Smooth muscle cell (in vitro differentiated cells): Measurements from ENCODE around the gene GGT6. TPM values are rescaled to one million over a fixed set of nuclear protein-coding genes. Genes with fewer than 3 reads are reported as not detected.
A peak's percentile ranks its signal among the peaks of the same experiment; 100 is the strongest.

Experiments
- DNase-seq: peaks from one replicate; lab custom pipeline; 2025; ENCODE audit not compliant: unreplicated experiment; lab: John Stamatoyannopoulos, UW
- H2AFZ ChIP-seq: fragments of 200-600 bp; sonication (generic); 2 replicates; pipeline ENCODE4 v1.6.0; 2016; ENCODE audit warnings: antibody characterized with exemption, low read depth, mild to moderate bottlenecking
- H3F3A ChIP-seq: fragments of 200-600 bp; sonication (generic); 2 replicates; pipeline ENCODE4 v1.6.0; 2017; ENCODE audit warnings: antibody characterized with exemption, low read depth
- H3K27ac ChIP-seq: fragments of 200-600 bp; sonication (generic); 2 replicates; pipeline ENCODE4 v1.5.1; 2016; ENCODE audit warnings: low read depth, mild to moderate bottlenecking
- H3K27me3 ChIP-seq: fragments of 200-600 bp; sonication (generic); 2 replicates; pipeline ENCODE4 v1.6.1; 2016; ENCODE audit warnings: low read depth, mild to moderate bottlenecking
- H3K36me3 ChIP-seq: fragments of 200-600 bp; sonication (generic); 2 replicates; pipeline ENCODE4 v1.5.1; 2016; ENCODE audit warnings: low read depth
- H3K4me1 ChIP-seq: fragments of 200-600 bp; sonication (generic); 2 replicates; pipeline ENCODE4 v1.5.1; 2016; ENCODE audit warnings: low read depth
- H3K4me2 ChIP-seq: fragments of 200-600 bp; sonication (generic); 2 replicates; pipeline ENCODE4 v1.6.0; 2016; ENCODE audit warnings: mild to moderate bottlenecking
- H3K4me3 ChIP-seq: fragments of 200-600 bp; sonication (generic); 2 replicates; pipeline ENCODE4 v1.5.1; 2016; ENCODE audit warnings: mild to moderate bottlenecking
- H3K79me2 ChIP-seq: fragments of 200-600 bp; sonication (generic); 2 replicates; pipeline ENCODE4 v1.6.0; 2016; ENCODE audit warnings: low read depth, mild to moderate bottlenecking
- H3K9ac ChIP-seq: fragments of 200-600 bp; sonication (generic); 2 replicates; pipeline ENCODE4 v1.6.0; 2016; ENCODE audit warnings: low read depth
- H3K9me3 ChIP-seq: fragments of 200-600 bp; sonication (generic); replicated peaks from 2 replicates; pipeline ENCODE4 v1.5.1; 2016; ENCODE audit warnings: low read depth
- H4K20me1 ChIP-seq: fragments of 200-600 bp; sonication (generic); 2 replicates; pipeline ENCODE4 v1.6.0; 2016; ENCODE audit warnings: low read depth
- CTCF ChIP-seq: fragments of 200-600 bp; sonication (generic); IDR thresholded peaks from 2 replicates; pipeline ENCODE4 v1.5.1; 2017; ENCODE audit warnings: borderline replicate concordance, mild to moderate bottlenecking, antibody characterized with exemption; ENCODE audit not compliant: insufficient read depth, poor library complexity, severe bottlenecking
- WGBS: methylation state at CpG from one replicate; pipeline ENCODE4 v1.1.7; 2016; ENCODE audit warnings: low lambda C conversion rate; 5-methylcytosine and 5-hydroxymethylcytosine counted together
- polyA plus RNA-seq: library from polyadenylated mRNA; unstranded; fragments of >200 nt; fragmentation: Nextera tagmentation; extraction: Ambion mirVana; gene quantifications from 2 replicates; pipeline ENCODE4 v1.2.1, GENCODE V29; 2016
- total RNA-seq: library from RNA; depleted of rRNA; stranded (reverse); fragments of >200 nt; gene quantifications from 2 replicates; pipeline ENCODE4 v1.2.3, GENCODE V29; 2014

GGT6 gene
- total and polyA plus RNA-seq, 2 experiments from 2014 or later, result 0.27 TPM; not detected in 1

DNA sequence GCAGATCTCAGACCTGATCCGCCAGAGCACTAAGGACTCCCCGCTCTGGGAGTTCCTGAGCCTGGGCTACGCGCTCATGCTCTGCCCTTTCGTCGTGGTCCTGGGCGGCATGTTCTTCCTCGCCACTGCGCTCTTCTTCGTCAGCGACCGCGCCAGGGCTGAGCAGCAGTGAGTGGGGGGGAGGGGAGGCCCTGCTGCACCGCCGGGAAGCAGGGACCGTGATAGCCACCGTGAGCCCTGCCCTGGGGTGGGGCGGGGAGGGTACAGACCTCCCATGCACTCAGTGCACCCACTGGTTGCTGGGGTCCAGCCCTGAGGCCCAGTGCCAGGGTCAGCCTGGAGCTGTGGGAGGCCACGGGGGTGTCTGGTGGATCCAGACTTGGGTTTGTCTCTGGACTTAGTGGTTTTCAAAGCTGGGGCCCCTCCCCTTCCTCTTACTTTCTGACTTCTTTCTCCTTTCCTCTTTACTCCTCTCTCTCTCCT, 24.1 kb downstream of the GGT6 start:
- no peaks in the 10 kb centered on the region for H3F3A ChIP-seq
- peak overlapping the region; percentile 21 for H3K4me3 ChIP-seq
- peaks cover 3% of the 10 kb centered on the region for H4K20me1 ChIP-seq
- DNase-seq, result no peak
- H3K4me2 ChIP-seq, result peak overlapping the region; percentile 76
- H3K9me3 ChIP-seq, result no peaks in the 10 kb centered on the region
- no peak overlapping the region for H3K9ac ChIP-seq
- H3K4me1 ChIP-seq, result peaks cover 4% of the 10 kb centered on the region
- no peak overlapping the region for H3K27ac ChIP-seq
- H3K36me3 ChIP-seq, result no peaks in the 10 kb centered on the region
- no peaks in the 10 kb centered on the region for H3K27me3 ChIP-seq
- 38% methylated on average over 18 of the region's 19 CpGs for WGBS
- no peaks in the 10 kb centered on the region for H3K79me2 ChIP-seq
- H2AFZ ChIP-seq, result no peak overlapping the region
- TF ChIP-seq CTCF, result no peak

DNA sequence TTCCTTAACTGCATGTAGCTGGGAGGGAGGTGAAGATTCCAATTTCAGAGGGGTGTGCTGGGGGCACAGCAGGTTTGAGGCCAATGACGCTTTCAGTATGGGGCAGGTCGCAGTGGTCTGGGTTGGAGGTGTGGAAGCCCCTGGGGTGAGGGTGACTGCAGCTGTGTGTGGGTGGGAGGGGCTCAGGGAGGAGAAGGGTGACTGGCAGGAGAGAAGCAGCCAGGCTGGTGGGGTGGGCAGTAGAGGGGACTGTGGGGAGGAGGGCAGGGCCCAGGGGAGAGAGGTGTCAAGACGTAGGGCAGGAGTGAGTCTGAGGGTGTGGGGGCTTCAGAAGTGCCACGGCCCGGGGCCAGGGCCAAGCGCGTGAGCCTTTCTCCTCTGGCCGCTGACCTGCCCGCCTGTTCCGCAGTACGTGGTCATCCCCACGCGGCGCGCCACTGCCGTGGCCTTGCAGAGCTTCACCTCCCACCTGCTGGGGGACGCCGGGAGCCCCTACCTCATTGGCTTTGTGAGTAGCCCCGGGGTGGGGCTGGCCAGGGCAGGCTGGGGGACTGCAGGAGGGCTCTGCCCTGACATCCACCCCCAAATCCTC, 24.6 kb downstream of the GGT6 start:
- Histone ChIP-seq H4K20me1 (peaks cover 3% of the 10 kb centered on the region), H3K9ac (no peak overlapping the region), H3K27me3 (no peaks in the 10 kb centered on the region), H2AFZ (no peak overlapping the region), H3K79me2 (no peaks in the 10 kb centered on the region), H3K4me3 (peak overlapping the region; percentile 21), H3K4me2 (peak overlapping the region; percentile 76), H3K4me1 (peaks cover 4% of the 10 kb centered on the region), H3F3A (no peaks in the 10 kb centered on the region), H3K36me3 (no peaks in the 10 kb centered on the region), H3K27ac (no peak overlapping the region), H3K9me3 (no peaks in the 10 kb centered on the region)
- no peak for DNase-seq
- TF ChIP-seq CTCF, result no peak
- WGBS, result 80% methylated on average over 3 of the region's 19 CpGs

DNA sequence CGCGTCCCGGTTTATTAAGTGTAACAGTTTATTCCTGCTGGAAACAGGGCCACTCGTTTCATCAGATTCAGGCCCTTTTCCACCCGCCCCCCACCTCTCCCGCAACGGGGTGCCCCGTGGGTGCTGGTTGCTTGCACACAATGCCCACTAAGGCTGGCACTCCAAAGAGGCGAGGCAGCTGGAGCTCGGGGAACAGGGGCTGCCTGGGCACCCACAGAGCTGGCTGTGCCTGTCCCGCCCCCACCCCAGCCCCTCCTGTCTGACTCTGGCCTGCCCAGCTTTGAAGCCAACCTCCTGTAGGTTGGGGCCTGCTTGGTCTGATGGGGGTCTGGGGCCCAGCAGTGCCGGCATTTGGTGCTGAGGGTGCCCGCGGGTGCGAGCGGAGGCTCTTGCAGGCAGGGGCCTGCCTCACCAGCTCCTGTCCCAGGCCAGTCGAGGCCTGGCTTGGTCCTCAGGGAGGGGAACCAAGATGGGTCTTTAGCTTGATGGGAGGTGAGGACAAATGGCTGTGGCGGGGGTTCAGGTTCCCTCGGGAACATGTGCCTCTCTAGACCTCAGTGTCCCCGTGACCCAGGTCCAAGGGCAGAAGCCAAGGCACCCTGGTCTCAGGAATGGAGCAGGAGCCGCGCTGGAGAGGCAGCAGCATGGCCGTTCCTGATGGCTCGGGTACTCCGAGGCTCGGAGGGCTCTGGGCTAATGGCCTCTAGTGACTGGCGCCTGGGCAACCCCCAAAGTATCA, 25.3 kb downstream of the GGT6 start:
- Histone ChIP-seq H3K9me3 (no peaks in the 10 kb centered on the region), H3K27me3 (no peaks in the 10 kb centered on the region), H3K79me2 (no peaks in the 10 kb centered on the region), H2AFZ (no peak overlapping the region), H4K20me1 (peaks cover 3% of the 10 kb centered on the region), H3K4me3 (no peak overlapping the region), H3K4me2 (no peak overlapping the region), H3K4me1 (peaks cover 4% of the 10 kb centered on the region), H3F3A (no peaks in the 10 kb centered on the region), H3K36me3 (no peaks in the 10 kb centered on the region), H3K9ac (no peak overlapping the region), H3K27ac (no peak overlapping the region)
- no peak for DNase-seq
- no peak for TF ChIP-seq CTCF
- WGBS, result 91% methylated on average over 27 of the region's 27 CpGs
